ENCODE measurements around the gene FMO4.
"Not testable (repeated sequence)": the region's sequence is repeated elsewhere in the genome, so short reads cannot be mapped to it uniquely, and the experiment has no call there.

The FMO4 gene

GRCh38 chr1:171313835-171314320, at the start of gene FMO4:
TSS of gene FMO4 (plus strand) at chr1:171314183. CDS start at chr1:171319826, 5,643 bp downstream.
- DNase-seq = no peak

- no peak for DNase-seq
Measured at GRCh38 chr1:171265686-171266085, 48.3 kb upstream of the FMO4 start.

GRCh38 chr1:171266930-171267329, 47.1 kb upstream of the FMO4 start:
- no peak for DNase-seq

GRCh38 chr1:171267391-171267790, 46.6 kb upstream of the FMO4 start:
- no peak for DNase-seq

GRCh38 chr1:171270806-171271205, 43.2 kb upstream of the FMO4 start:
- DNase-seq = no peak

- no peak for DNase-seq
Measured at GRCh38 chr1:171277534-171277933, 36.4 kb upstream of the FMO4 start.

GRCh38 chr1:171279234-171279633, 34.7 kb upstream of the FMO4 start:
- DNase-seq = no peak

- no peak for DNase-seq
Measured at GRCh38 chr1:171279678-171280077, 34.3 kb upstream of the FMO4 start.

GRCh38 chr1:171280599-171280998, 33.4 kb upstream of the FMO4 start:
- no peak for DNase-seq

GRCh38 chr1:171286032-171286705, 27.8 kb upstream of the FMO4 start:
- DNase-seq = no peak

GRCh38 chr1:171290621-171291020, 23.4 kb upstream of the FMO4 start:
- no peak for DNase-seq

- no peak for DNase-seq
Measured at GRCh38 chr1:171292799-171293198, 21.2 kb upstream of the FMO4 start.

- DNase-seq = not testable (repeated sequence)
Measured at GRCh38 chr1:171295383-171295782, 18.6 kb upstream of the FMO4 start.

GRCh38 chr1:171295821-171296220, 18.2 kb upstream of the FMO4 start:
- DNase-seq = no peak

- no peak for DNase-seq
Measured at GRCh38 chr1:171296897-171297296, 17.1 kb upstream of the FMO4 start.

GRCh38 chr1:171298696-171299095, 15.3 kb upstream of the FMO4 start:
- DNase-seq = no peak

- DNase-seq = no peak
Measured at GRCh38 chr1:171299342-171299741, 14.6 kb upstream of the FMO4 start.

- DNase-seq = no peak
Measured at GRCh38 chr1:171300401-171300800, 13.6 kb upstream of the FMO4 start.

- DNase-seq = no peak
Measured at GRCh38 chr1:171310661-171311087, 3.3 kb upstream of the FMO4 start.

- DNase-seq = no peak
Measured at GRCh38 chr1:171311771-171312558, 2.0 kb upstream of the FMO4 start.

- no peak for DNase-seq
Measured at GRCh38 chr1:171313319-171313834, 606 bp upstream of the FMO4 start.

- no peak for DNase-seq
Measured at GRCh38 chr1:171329251-171329650, 15.3 kb downstream of the FMO4 start.

GRCh38 chr1:171334024-171334640, 20.1 kb downstream of the FMO4 start:
- DNase-seq = no peak

GRCh38 chr1:171335964-171336363, 22.0 kb downstream of the FMO4 start:
- no peak for DNase-seq

All from cortex of kidney (tissue), 1 donor.